Spleen (tissue), 11 donors: Measurements from ENCODE around the gene PIP5K1B. TPM values are rescaled to one million over a fixed set of nuclear protein-coding genes. Genes with fewer than 3 reads are reported as not detected.

ENCODE experiments used
- DNase-seq: peaks from one replicate; pipeline ENCODE4 v3.0.0-alpha.2; 2020
- H3K27ac ChIP-seq, 8 donors: fragments of 200-600 bp; sonication (generic) in 7 of 8; 1 replicate in 4 of 8; 2 replicates in 4 of 8; pipeline versions ENCODE4 v1.5.0 to v1.8.0; 2016 to 2021; ENCODE audit warnings: inconsistent platforms in 4 of 8, mild to moderate bottlenecking in 4 of 8, moderate library complexity in 1 of 8
- H3K27me3 ChIP-seq, 7 donors: fragments of 200-600 bp; sonication (generic) in 6 of 7; replicated peaks in 1 of 7; 1 replicate in 4 of 7; 2 replicates in 3 of 7; pipeline versions ENCODE4 v1.5.0 to v1.8.0; 2016 to 2021; ENCODE audit warnings: inconsistent platforms in 3 of 7, mild to moderate bottlenecking in 1 of 7
- H3K36me3 ChIP-seq, 6 donors: fragments of 200-600 bp; sonication (generic) in 5 of 6; 1 replicate in 4 of 6; 2 replicates in 2 of 6; pipeline versions ENCODE4 v1.5.0 to v1.8.0; 2016 to 2021; ENCODE audit warnings: inconsistent platforms in 2 of 6
- H3K4me1 ChIP-seq, 6 donors: fragments of 200-600 bp; sonication (generic) in 5 of 6; 1 replicate in 3 of 6; 2 replicates in 3 of 6; pipeline versions ENCODE4 v1.5.0 to v1.8.0; 2016 to 2021; ENCODE audit warnings: inconsistent platforms in 3 of 6
- H3K4me3 ChIP-seq, 8 donors: fragments of 200-600 bp; sonication (generic) in 7 of 8; 1 replicate in 4 of 8; 2 replicates in 4 of 8; pipeline versions ENCODE4 v1.5.0 to v1.8.0; 2016 to 2021; ENCODE audit warnings: inconsistent platforms in 4 of 8, mild to moderate bottlenecking in 4 of 8, moderate library complexity in 2 of 8
- H3K9me3 ChIP-seq, 8 donors: fragments of 200-600 bp; sonication (generic) in 7 of 8; 1 replicate in 4 of 8; 2 replicates in 4 of 8; pipeline versions ENCODE4 v1.5.0 to v1.8.0; 2016 to 2021; ENCODE audit warnings: inconsistent platforms in 4 of 8
- POLR2A ChIP-seq, 3 donors: fragments of 450-650 bp; IDR thresholded peaks; one replicate each; pipeline ENCODE4 v1.5.1; 2017; ENCODE audit warnings: antibody characterized with exemption in 3 of 3, mild to moderate bottlenecking in 1 of 3
- POLR2AphosphoS5 ChIP-seq, 3 donors: sonication (generic); formaldehyde crosslinking; IDR thresholded peaks; one replicate each; pipeline ENCODE4 v1.5.1; 2017; ENCODE audit warnings: antibody characterized with exemption in 3 of 3
- WGBS, 5 donors: extraction: QIAGEN DNeasy Blood & Tissue Kit in 3 of 5; methylation state at CpG; one replicate each; pipeline versions ENCODE4 v1.1.5 to v1.1.7; 2013 to 2018; 5-methylcytosine and 5-hydroxymethylcytosine counted together
- intact Hi-C: fragments of 100-400 bp; cut with DNase I; formaldehyde crosslinking; loops from one replicate; pipeline ENCODE4 v1.15.0; 2023; ENCODE audit warnings: low total_unique reads
- polyA plus RNA-seq, 3 donors: library from polyadenylated mRNA; stranded (reverse); fragments of 200-250 nt; gene quantifications; one replicate each; pipeline ENCODE4 v1.2.1, GENCODE V29; 2013
- total RNA-seq, 7 donors: library from RNA; depleted of rRNA in 3 of 7; stranded (reverse); fragments of >200 nt in 3 of 7; fragmentation: NEBNext Ultra II Directional in 4 of 7; extraction: Animal tissue kit (Norgen Biotek cat#: 25700) in 4 of 7; gene quantifications; one replicate each; pipeline versions ENCODE4 v1.1.0 to v1.2.1, GENCODE V29; 2016 to 2021
- TF ChIP-seq, protein P1 (sequence below), 11 experiments: fragments of 200-600 bp in 7 of 11; fragments of 450-650 bp in 4 of 11; sonication (generic) in 4 of 11; IDR thresholded peaks in 8 of 11; conservative IDR thresholded peaks in 3 of 11; 1 replicate in 7 of 11; 2 replicates in 4 of 11; pipeline versions ENCODE4 v1.4.0 to v1.8.0; 2016 to 2021; ENCODE audit warnings: antibody characterized with exemption in 11 of 11, inconsistent platforms in 4 of 11, mild to moderate bottlenecking in 1 of 11
- donor health status: healthy with polysubstance abuse.
- donor health status: DM: no; HTN: no; CAD: no; lungs with moderate emphysema.
- donor health status: DM: no; HTN: no; CAD: no.
- donor health status: Bipolar disorder and iron deficiency.
- donor health status: healthy.
- donor health status: DM: no; HTN: no; CAD: no.
- donor health status: DM: yes; HTN: yes; CAD: no.

The PIP5K1B gene
- total and polyA plus RNA-seq, 10 donors: 1.5 to 10.3 (median 6.8) TPM

DNA sequence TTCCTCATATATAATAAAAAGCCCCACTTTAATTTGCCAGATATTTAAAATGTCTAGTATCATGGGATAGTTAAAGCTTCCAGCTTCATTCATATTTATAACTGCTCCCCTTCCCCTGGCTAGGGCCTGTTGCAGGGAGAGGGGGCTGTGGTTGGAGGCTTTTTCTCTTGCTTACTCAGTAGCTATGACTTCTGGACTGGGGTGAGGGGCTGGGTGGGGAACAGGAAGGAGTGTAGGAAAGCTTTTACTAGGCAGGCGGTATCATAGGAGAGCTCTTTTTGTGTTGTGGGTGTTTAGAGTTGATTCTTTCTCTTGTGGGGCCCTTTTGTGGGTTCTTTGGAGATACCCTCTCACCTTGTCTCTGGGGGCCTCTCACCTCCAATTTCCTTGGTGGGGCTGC, 39.4 kb downstream of the PIP5K1B start:
- Histone ChIP-seq H3K9me3 (no peaks in the 10 kb centered on the region), H3K4me3 (no peak overlapping the region), H3K27me3 (no peaks in the 10 kb centered on the region), H3K27ac (no peak overlapping the region), H3K36me3 (peaks cover 0 to 4% (median 0%) of the 10 kb centered on the region in 6 donors), H3K4me1 (peaks cover 0 to 10% (median 0%) of the 10 kb centered on the region in 6 donors)
- WGBS, 5 donors: 18 to 64% (median 60%) methylated on average over 1 of the region's 1 CpG
- DNase-seq: no peak
- intact Hi-C loops: no loop called here
- no peak for TF ChIP-seq POLR2A (IDR thresholded peaks at IDR 0.05)

GRCh38 chr9:68746525-68746924, 41.5 kb downstream of the PIP5K1B start:
- no peak overlapping the region for H3K27ac ChIP-seq
- WGBS, 5 donors: 76 to 100% (median 87%) methylated on average over 1 to 2 of the region's 2 CpGs
- peaks cover 0 to 11% (median 0%) of the 10 kb centered on the region in 6 donors for H3K4me1 ChIP-seq
- intact Hi-C loops: no loop called here
- H3K27me3 ChIP-seq: no peaks in the 10 kb centered on the region
- H3K36me3 ChIP-seq: peaks cover 0 to 4% (median 0%) of the 10 kb centered on the region in 6 donors
- TF ChIP-seq, protein P1, sequence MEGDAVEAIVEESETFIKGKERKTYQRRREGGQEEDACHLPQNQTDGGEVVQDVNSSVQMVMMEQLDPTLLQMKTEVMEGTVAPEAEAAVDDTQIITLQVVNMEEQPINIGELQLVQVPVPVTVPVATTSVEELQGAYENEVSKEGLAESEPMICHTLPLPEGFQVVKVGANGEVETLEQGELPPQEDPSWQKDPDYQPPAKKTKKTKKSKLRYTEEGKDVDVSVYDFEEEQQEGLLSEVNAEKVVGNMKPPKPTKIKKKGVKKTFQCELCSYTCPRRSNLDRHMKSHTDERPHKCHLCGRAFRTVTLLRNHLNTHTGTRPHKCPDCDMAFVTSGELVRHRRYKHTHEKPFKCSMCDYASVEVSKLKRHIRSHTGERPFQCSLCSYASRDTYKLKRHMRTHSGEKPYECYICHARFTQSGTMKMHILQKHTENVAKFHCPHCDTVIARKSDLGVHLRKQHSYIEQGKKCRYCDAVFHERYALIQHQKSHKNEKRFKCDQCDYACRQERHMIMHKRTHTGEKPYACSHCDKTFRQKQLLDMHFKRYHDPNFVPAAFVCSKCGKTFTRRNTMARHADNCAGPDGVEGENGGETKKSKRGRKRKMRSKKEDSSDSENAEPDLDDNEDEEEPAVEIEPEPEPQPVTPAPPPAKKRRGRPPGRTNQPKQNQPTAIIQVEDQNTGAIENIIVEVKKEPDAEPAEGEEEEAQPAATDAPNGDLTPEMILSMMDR (IDR thresholded peaks at IDR 0.05 in 8 of 11, conservative IDR thresholded peaks at IDR 0.05 in 3 of 11): no peak
- TF ChIP-seq POLR2AphosphoS5 (IDR thresholded peaks at IDR 0.05): no peak
- TF ChIP-seq POLR2A (IDR thresholded peaks at IDR 0.05): no peak
- no peak overlapping the region for H3K4me3 ChIP-seq
- DNase-seq: no peak
- H3K9me3 ChIP-seq: no peaks in the 10 kb centered on the region

GRCh38 chr9:68747043-68747533, 42.0 kb downstream of the PIP5K1B start:
- no peaks in the 10 kb centered on the region for H3K9me3 ChIP-seq
- WGBS, 5 donors: 51 to 80% (median 66%) methylated on average over 9 of the region's 9 CpGs
- H3K4me3 ChIP-seq: no peak overlapping the region
- no peaks in the 10 kb centered on the region for H3K27me3 ChIP-seq
- no peak for DNase-seq
- TF ChIP-seq POLR2A (IDR thresholded peaks at IDR 0.05): no peak
- intact Hi-C loops: no loop called here
- H3K27ac ChIP-seq: no peak overlapping the region
- H3K4me1 ChIP-seq: peaks cover 0 to 11% (median 0%) of the 10 kb centered on the region in 6 donors
- H3K36me3 ChIP-seq: peaks cover 0 to 4% (median 0%) of the 10 kb centered on the region in 6 donors

- Histone ChIP-seq H3K9me3 (no peaks in the 10 kb centered on the region), H3K36me3 (no peaks in the 10 kb centered on the region), H3K27ac (no peak overlapping the region), H3K4me3 (no peak overlapping the region), H3K4me1 (peaks cover 0 to 11% (median 0%) of the 10 kb centered on the region in 6 donors), H3K27me3 (no peaks in the 10 kb centered on the region)
- DNase-seq: no peak
- intact Hi-C loops: no loop called here
- 63 to 81% (median 69%) methylated on average over 3 of the region's 3 CpGs for WGBS, 5 donors
- TF ChIP-seq POLR2A (IDR thresholded peaks at IDR 0.05): no peak
- no peak for TF ChIP-seq POLR2AphosphoS5 (IDR thresholded peaks at IDR 0.05)
- TF ChIP-seq, protein P1 (IDR thresholded peaks at IDR 0.05 in 8 of 11, conservative IDR thresholded peaks at IDR 0.05 in 3 of 11): no peak
Measured at GRCh38 chr9:68749135-68749534, 44.1 kb downstream of the PIP5K1B start.

DNA sequence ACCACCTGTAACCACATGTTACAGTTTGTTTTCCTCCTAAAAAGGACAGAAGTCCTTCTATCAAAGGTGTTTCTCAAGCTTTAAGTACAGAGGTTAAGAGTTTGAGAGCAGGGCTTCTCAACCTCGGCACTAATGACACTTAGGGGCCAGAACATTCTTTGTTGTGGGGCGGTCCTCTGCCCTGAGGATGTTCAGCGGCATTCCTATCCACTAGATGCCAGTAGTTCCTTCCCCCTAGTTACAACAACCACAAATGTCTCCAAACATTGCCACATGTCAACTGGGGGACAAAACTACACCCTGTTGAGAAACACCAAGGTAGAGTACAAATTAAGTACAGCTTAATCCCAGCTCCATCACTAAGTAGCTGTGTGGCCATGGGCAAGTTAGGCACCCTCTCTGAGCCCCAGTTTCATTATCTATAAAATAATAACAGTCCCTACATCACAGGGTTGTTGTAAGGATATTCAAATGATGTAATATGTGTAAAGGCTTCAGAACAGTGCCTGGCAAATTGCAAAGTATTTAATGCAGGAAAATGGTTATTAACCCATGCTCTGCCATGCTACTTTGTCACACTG, 44.6 kb downstream of the PIP5K1B start:
- Histone ChIP-seq H3K4me1 (peaks cover 0 to 11% (median 0%) of the 10 kb centered on the region in 6 donors), H3K9me3 (no peaks in the 10 kb centered on the region), H3K27me3 (no peaks in the 10 kb centered on the region), H3K27ac (no peak overlapping the region), H3K4me3 (no peak overlapping the region), H3K36me3 (no peaks in the 10 kb centered on the region)
- intact Hi-C loops: no loop called here
- DNase-seq: no peak
- 39 to 68% (median 52%) methylated on average over 3 of the region's 3 CpGs for WGBS, 5 donors
- TF ChIP-seq POLR2A (IDR thresholded peaks at IDR 0.05) (no peak), POLR2AphosphoS5 (IDR thresholded peaks at IDR 0.05) (no peak)
- TF ChIP-seq, protein P1 (IDR thresholded peaks at IDR 0.05 in 8 of 11, conservative IDR thresholded peaks at IDR 0.05 in 3 of 11): no peak
